CD4-positive, alpha-beta memory T cell (primary cell): ENCODE data around the gene LDLR. TPM values are rescaled to one million over a fixed set of nuclear protein-coding genes. Genes with fewer than 3 reads are reported as not detected.
"Not testable (repeated sequence)": the region's sequence is repeated elsewhere in the genome, so short reads cannot be mapped to it uniquely, and the experiment has no call there.

ENCODE experiments used
- CTCF ChIA-PET: fragments of 350-600 bp; sonication (Branson Sonifier 250); formaldehyde crosslinking; loops from one replicate; lab custom pipeline; 2021; ENCODE audit warnings: inconsistent platforms; ENCODE audit not compliant: partially characterized antibody; lab: Charles Lee
- POLR2A ChIA-PET: fragments of 350-600 bp; sonication (Branson Sonifier 250); formaldehyde crosslinking; loops from one replicate; lab custom pipeline; 2021; ENCODE audit not compliant: partially characterized antibody; lab: Charles Lee
- DNase-seq, 5 donors: peaks; one replicate each; pipeline versions ENCODE4 v3.0.0 to v3.0.0-alpha.2; 2020 to 2022; ENCODE audit warnings: mixed read lengths in 1 of 5
- H3K27ac ChIP-seq: one replicate; pipeline ENCODE4 v1.7.0; 2013; ENCODE audit warnings: low read depth, low read length
- H3K27me3 ChIP-seq: 2 replicates; pipeline ENCODE4 v1.7.0; 2013; ENCODE audit warnings: mild to moderate bottlenecking, low read length, moderate library complexity; ENCODE audit not compliant: insufficient read depth
- H3K36me3 ChIP-seq: 2 replicates; pipeline ENCODE4 v1.7.0; 2013; ENCODE audit warnings: mild to moderate bottlenecking, low read length, moderate library complexity; ENCODE audit not compliant: insufficient read depth
- H3K4me1 ChIP-seq: 2 replicates; pipeline ENCODE4 v1.7.0; 2013; ENCODE audit warnings: mild to moderate bottlenecking, low read length, moderate library complexity; ENCODE audit not compliant: insufficient read depth
- H3K4me3 ChIP-seq, 2 donors: one replicate each; pipeline ENCODE4 v1.7.0; 2013; ENCODE audit warnings: low read length in 2 of 2, mild to moderate bottlenecking in 1 of 2
- H3K9me3 ChIP-seq, 2 donors: one replicate each; pipeline ENCODE4 v1.7.0; 2013; ENCODE audit warnings: low read length in 2 of 2, control low read depth in 1 of 2; ENCODE audit not compliant: control insufficient read depth in 1 of 2
- H3K27ac Mint-ChIP-seq, 7 donors: one replicate each; pipeline ENCODE4 v1.8.0; 2020 to 2021; ENCODE audit warnings: mixed read lengths in 7 of 7, mild to moderate bottlenecking in 6 of 7, inconsistent platforms in 3 of 7, moderate library complexity in 3 of 7
- H3K27me3 Mint-ChIP-seq, 2 donors: one replicate each; pipeline ENCODE4 v1.8.0; 2020 to 2021; ENCODE audit warnings: mixed read lengths in 2 of 2
- H3K36me3 Mint-ChIP-seq, 2 donors: one replicate each; pipeline ENCODE4 v1.8.0; 2020 to 2021; ENCODE audit warnings: mixed read lengths in 2 of 2, inconsistent platforms in 1 of 2, mild to moderate bottlenecking in 1 of 2
- H3K4me1 Mint-ChIP-seq, 4 donors: one replicate each; pipeline ENCODE4 v1.8.0; 2020 to 2021; ENCODE audit warnings: mixed read lengths in 4 of 4, mild to moderate bottlenecking in 1 of 4
- H3K4me3 Mint-ChIP-seq, 8 donors: one replicate each; pipeline ENCODE4 v1.8.0; 2020 to 2021; ENCODE audit warnings: mixed read lengths in 8 of 8, mild to moderate bottlenecking in 7 of 8, moderate library complexity in 6 of 8, inconsistent platforms in 3 of 8
- H3K9me3 Mint-ChIP-seq, 8 donors: one replicate each; pipeline ENCODE4 v1.8.0; 2020 to 2021; ENCODE audit warnings: mixed read lengths in 8 of 8, mild to moderate bottlenecking in 5 of 8, inconsistent platforms in 3 of 8, moderate library complexity in 1 of 8
- intact Hi-C: fragments of 100-400 bp; cut with micrococcal nuclease; formaldehyde crosslinking; loops from one replicate; pipeline ENCODE4 v1.15.1; 2023
- polyA plus RNA-seq, 2 donors: library from polyadenylated mRNA; unstranded; fragments of 300-500 nt; fragmentation: Illumina TruSeq; gene quantifications; one replicate each; pipeline ENCODE4 v1.2.3, GENCODE V29; 2021
- total RNA-seq, 2 experiments: library from RNA; stranded (reverse); gene quantifications; one replicate each; pipeline ENCODE4 v1.2.3, GENCODE V29; 2021

The LDLR gene
- total and polyA plus RNA-seq, 4 experiments from 2014 or later = 4.4 to 27.0 (median 15.4) TPM

DNA sequence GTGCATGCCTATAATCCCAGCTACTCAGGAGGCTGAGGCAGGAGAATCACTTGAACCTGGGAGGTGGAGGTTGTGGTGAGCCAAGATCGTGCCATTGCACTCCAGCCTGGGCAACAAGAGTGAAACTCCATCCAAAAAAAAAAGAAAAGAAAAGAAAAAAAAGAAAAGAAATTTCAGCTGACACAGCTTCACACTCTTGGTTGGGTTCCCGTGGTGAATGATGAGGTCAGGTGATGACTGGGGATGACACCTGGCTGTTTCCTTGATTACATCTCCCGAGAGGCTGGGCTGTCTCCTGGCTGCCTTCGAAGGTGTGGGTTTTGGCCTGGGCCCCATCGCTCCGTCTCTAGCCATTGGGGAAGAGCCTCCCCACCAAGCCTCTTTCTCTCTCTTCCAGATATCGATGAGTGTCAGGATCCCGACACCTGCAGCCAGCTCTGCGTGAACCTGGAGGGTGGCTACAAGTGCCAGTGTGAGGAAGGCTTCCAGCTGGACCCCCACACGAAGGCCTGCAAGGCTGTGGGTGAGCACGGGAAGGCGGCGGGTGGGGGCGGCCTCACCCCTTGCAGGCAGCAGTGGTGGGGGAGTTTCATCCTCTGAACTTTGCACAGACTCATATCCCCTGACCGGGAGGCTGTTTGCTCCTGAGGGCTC, 22.0 kb downstream of the LDLR start:
- Mint-ChIP-seq H3K4me1 (no peaks in the 10 kb centered on the region), H3K4me3 (no peak overlapping the region), H3K27ac (peak overlapping the region in 1 of 7 donors; percentile 32), H3K9me3 (no peaks in the 10 kb centered on the region), H3K36me3 (peaks cover 31 to 43% of the 10 kb centered on the region in 2 donors), H3K27me3 (no peaks in the 10 kb centered on the region)
- Histone ChIP-seq H3K27ac (no peak overlapping the region), H3K4me3 (no peak overlapping the region), H3K27me3 (no peaks in the 10 kb centered on the region), H3K36me3 (peaks cover 44% of the 10 kb centered on the region), H3K4me1 (no peaks in the 10 kb centered on the region), H3K9me3 (no peaks in the 10 kb centered on the region)
- intact Hi-C loops = no loop called here
- POLR2A ChIA-PET = no interaction called here
- CTCF ChIA-PET = interaction anchor here (5.1 to 7.2 kb wide), 2 partner anchors 15 to 76 kb away, joined by 17 to 34 read pairs; no protein-coding TSS in a partner anchor
- no peak for DNase-seq

DNA sequence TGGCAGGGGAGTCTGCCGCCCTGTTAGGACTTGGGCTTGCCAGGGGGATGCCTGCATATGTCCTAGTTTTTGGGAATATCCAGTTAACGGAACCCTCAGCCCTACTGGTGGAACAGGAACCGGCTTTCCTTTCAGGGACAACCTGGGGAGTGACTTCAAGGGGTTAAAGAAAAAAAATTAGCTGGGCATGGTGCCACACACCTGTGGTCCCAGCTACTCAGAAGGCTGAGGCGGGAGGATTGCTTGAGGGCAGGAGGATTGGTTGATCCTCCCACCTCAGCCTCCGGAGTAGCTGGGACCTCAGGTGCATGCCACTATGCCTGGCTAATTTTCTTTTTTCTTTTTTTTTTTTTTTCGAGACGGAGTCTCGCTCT, 22.5 kb downstream of the LDLR start:
- no peaks in the 10 kb centered on the region for H3K27me3 Mint-ChIP-seq
- POLR2A ChIA-PET = no interaction called here
- DNase-seq = no peak

DNA sequence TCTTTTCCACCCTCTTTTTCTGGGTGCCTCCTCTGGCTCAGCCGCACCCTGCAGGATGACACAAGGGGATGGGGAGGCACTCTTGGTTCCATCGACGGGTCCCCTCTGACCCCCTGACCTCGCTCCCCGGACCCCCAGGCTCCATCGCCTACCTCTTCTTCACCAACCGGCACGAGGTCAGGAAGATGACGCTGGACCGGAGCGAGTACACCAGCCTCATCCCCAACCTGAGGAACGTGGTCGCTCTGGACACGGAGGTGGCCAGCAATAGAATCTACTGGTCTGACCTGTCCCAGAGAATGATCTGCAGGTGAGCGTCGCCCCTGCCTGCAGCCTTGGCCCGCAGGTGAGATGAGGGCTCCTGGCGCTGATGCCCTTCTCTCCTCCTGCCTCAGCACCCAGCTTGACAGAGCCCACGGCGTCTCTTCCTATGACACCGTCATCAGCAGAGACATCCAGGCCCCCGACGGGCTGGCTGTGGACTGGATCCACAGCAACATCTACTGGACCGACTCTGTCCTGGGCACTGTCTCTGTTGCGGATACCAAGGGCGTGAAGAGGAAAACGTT, 24.0 kb downstream of the LDLR start:
- peaks cover 46% of the 10 kb centered on the region for H3K36me3 ChIP-seq
- no peak for DNase-seq
- POLR2A ChIA-PET = interaction anchor here (0.7 kb wide), 1 partner anchor 154 kb away, joined by 3 read pairs; no protein-coding TSS in a partner anchor
- no peaks in the 10 kb centered on the region for H3K27me3 Mint-ChIP-seq
- intact Hi-C loops = no loop called here
- peaks cover 37 to 43% of the 10 kb centered on the region in 2 donors for H3K36me3 Mint-ChIP-seq
- H3K27ac Mint-ChIP-seq = peak overlapping the region in 3 of 7 donors; percentile 36 to 71 (median 57)
- no peaks in the 10 kb centered on the region for H3K4me1 Mint-ChIP-seq
- H3K4me1 ChIP-seq = no peaks in the 10 kb centered on the region
- CTCF ChIA-PET = interaction anchor here (7.2 kb wide), 1 partner anchor 13 kb away, joined by 34 read pairs; no protein-coding TSS in a partner anchor
- H3K27me3 ChIP-seq = no peaks in the 10 kb centered on the region
- no peak overlapping the region for H3K4me3 ChIP-seq
- no peaks in the 10 kb centered on the region for H3K9me3 Mint-ChIP-seq
- no peaks in the 10 kb centered on the region for H3K9me3 ChIP-seq
- no peak overlapping the region for H3K27ac ChIP-seq
- H3K4me3 Mint-ChIP-seq = no peak overlapping the region

More for the DNA sequence above, 22.5 kb downstream of the LDLR start:
- Histone ChIP-seq H3K4me1 (no peaks in the 10 kb centered on the region), H3K27ac (no peak overlapping the region), H3K4me3 (no peak overlapping the region), H3K9me3 (no peaks in the 10 kb centered on the region), H3K27me3 (no peaks in the 10 kb centered on the region), H3K36me3 (peaks cover 44% of the 10 kb centered on the region)
- no peaks in the 10 kb centered on the region for H3K4me1 Mint-ChIP-seq
- no peak overlapping the region for H3K27ac Mint-ChIP-seq
- H3K4me3 Mint-ChIP-seq = no peak overlapping the region
- no peaks in the 10 kb centered on the region for H3K9me3 Mint-ChIP-seq
- intact Hi-C loops = no loop called here
- CTCF ChIA-PET = interaction anchor here (5.1 to 7.2 kb wide), 2 partner anchors 14 to 76 kb away, joined by 17 to 34 read pairs; no protein-coding TSS in a partner anchor
- H3K36me3 Mint-ChIP-seq = peaks cover 32 to 43% of the 10 kb centered on the region in 2 donors

DNA sequence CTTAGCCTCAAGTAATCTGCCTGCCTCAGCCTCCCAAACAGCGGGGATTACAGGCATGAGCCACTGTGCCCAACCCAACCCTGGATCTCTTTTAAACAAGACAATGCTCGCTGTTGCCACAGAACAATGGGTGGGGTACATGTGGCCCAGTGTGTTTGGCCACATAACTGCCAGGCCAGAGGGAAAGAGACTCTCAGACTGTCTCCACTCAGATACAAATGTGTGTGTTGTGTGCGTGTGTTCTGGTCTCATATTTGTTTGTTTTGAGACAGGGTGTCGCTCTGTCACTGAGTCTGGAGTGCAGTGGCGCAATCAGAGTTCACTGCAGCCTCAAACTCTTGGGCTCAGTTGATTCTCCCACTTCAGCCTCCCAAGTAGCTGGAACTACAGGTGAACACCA, 25.8 kb downstream of the LDLR start:
- no peaks in the 10 kb centered on the region for H3K27me3 Mint-ChIP-seq
- Histone ChIP-seq H3K4me1 (no peaks in the 10 kb centered on the region), H3K4me3 (no peak overlapping the region), H3K36me3 (peaks cover 44% of the 10 kb centered on the region), H3K9me3 (no peaks in the 10 kb centered on the region), H3K27me3 (no peaks in the 10 kb centered on the region), H3K27ac (no peak overlapping the region)
- ChIA-PET POLR2A (no interaction called here), CTCF (no interaction called here)
- no peaks in the 10 kb centered on the region for H3K4me1 Mint-ChIP-seq
- H3K36me3 Mint-ChIP-seq = peaks cover 33 to 42% of the 10 kb centered on the region in 2 donors
- H3K9me3 Mint-ChIP-seq = no peaks in the 10 kb centered on the region
- peak overlapping the region in 1 of 7 donors; percentile 53 for H3K27ac Mint-ChIP-seq
- H3K4me3 Mint-ChIP-seq = no peak overlapping the region
- intact Hi-C loops = no loop called here
- DNase-seq = no peak

DNA sequence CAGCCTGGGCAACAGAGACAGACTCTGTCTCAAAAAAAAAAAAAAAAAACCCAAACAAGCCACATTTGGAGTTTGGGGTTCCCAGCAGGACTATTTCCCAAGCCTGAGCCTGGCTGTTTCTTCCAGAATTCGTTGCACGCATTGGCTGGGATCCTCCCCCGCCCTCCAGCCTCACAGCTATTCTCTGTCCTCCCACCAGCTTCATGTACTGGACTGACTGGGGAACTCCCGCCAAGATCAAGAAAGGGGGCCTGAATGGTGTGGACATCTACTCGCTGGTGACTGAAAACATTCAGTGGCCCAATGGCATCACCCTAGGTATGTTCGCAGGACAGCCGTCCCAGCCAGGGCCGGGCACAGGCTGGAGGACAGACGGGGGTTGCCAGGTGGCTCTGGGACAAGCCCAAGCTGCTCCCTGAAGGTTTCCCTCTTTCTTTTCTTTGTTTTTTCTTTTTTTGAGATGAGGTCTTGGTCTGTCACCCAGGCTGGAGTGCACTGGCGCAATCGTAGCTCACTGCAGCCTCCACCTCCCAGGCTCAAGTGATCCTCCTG, 26.7 kb downstream of the LDLR start:
- Histone ChIP-seq H3K36me3 (peaks cover 46% of the 10 kb centered on the region), H3K4me3 (no peak overlapping the region), H3K9me3 (no peaks in the 10 kb centered on the region), H3K27ac (no peak overlapping the region), H3K4me1 (no peaks in the 10 kb centered on the region), H3K27me3 (no peaks in the 10 kb centered on the region)
- Mint-ChIP-seq H3K9me3 (peaks cover 0 to 1% (median 0%) of the 10 kb centered on the region in 8 donors), H3K4me1 (no peaks in the 10 kb centered on the region), H3K27ac (no peak overlapping the region), H3K36me3 (peaks cover 41 to 44% of the 10 kb centered on the region in 2 donors), H3K27me3 (no peaks in the 10 kb centered on the region), H3K4me3 (no peak overlapping the region)
- intact Hi-C loops = no loop called here
- no peak for DNase-seq
- ChIA-PET CTCF (interaction anchor here (2.5 kb wide), 1 partner anchor 10 kb away, joined by 10 read pairs; no protein-coding TSS in a partner anchor), POLR2A (no interaction called here)

DNA sequence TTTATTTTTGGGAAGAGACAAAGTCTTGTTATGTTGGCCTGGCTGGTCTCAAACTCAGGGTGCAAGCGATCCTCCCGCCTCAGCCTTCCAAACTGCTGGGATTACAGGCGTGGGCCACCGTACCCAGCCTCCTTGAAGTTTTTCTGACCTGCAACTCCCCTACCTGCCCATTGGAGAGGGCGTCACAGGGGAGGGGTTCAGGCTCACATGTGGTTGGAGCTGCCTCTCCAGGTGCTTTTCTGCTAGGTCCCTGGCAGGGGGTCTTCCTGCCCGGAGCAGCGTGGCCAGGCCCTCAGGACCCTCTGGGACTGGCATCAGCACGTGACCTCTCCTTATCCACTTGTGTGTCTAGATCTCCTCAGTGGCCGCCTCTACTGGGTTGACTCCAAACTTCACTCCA, 27.2 kb downstream of the LDLR start:
- H3K36me3 Mint-ChIP-seq = peaks cover 42 to 44% of the 10 kb centered on the region in 2 donors
- no peak overlapping the region for H3K4me3 Mint-ChIP-seq
- DNase-seq = no peak
- Histone ChIP-seq H3K27me3 (no peaks in the 10 kb centered on the region), H3K36me3 (peaks cover 43% of the 10 kb centered on the region), H3K4me1 (no peaks in the 10 kb centered on the region), H3K27ac (no peak overlapping the region), H3K4me3 (no peak overlapping the region), H3K9me3 (no peaks in the 10 kb centered on the region)
- ChIA-PET POLR2A (no interaction called here), CTCF (interaction anchor here (1.8 to 2.5 kb wide), 2 partner anchors 10 to 81 kb away, joined by 5 to 10 read pairs; no protein-coding TSS in a partner anchor)
- intact Hi-C loops = no loop called here
- H3K27ac Mint-ChIP-seq = peak overlapping the region in 2 of 7 donors; percentile 25 to 62
- H3K4me1 Mint-ChIP-seq = no peaks in the 10 kb centered on the region
- H3K27me3 Mint-ChIP-seq = no peaks in the 10 kb centered on the region
- peaks cover 0 to 1% (median 0%) of the 10 kb centered on the region in 8 donors for H3K9me3 Mint-ChIP-seq

DNA sequence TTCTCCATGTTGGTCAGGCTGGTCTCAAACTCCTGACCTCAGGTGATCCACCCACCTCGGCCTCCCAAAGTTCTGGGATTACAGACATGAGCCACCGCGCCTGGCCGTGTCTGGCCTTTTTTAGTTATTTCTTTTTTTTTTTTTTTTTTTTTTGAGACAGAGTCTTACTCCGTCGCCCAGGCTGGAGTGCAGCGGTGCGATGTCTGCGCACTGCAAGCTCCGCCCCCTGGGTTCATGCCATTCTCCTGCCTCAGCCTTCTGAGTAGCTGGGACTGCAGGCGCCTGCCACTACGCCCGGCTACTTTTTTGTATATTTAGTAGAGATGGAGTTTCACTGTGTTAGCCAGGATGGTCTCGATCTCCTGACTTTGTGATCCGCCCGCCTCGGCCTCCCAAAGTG, 32.7 kb downstream of the LDLR start:
- H3K9me3 Mint-ChIP-seq, H3K4me3 Mint-ChIP-seq, H3K4me1 Mint-ChIP-seq, H3K27ac Mint-ChIP-seq, H3K9me3 ChIP-seq, H3K27ac ChIP-seq, H3K4me1 ChIP-seq, POLR2A ChIA-PET, H3K27me3 Mint-ChIP-seq, intact Hi-C loops, DNase-seq, H3K4me3 ChIP-seq, H3K27me3 ChIP-seq: not testable (repeated sequence)
- peaks cover 25% of the 10 kb centered on the region for H3K36me3 ChIP-seq
- CTCF ChIA-PET = interaction anchor here (0.7 kb wide), 1 partner anchor 541 kb away, joined by 3 read pairs; no protein-coding TSS in a partner anchor
- peaks cover 31 to 33% of the 10 kb centered on the region in 2 donors for H3K36me3 Mint-ChIP-seq
